Skeletal muscle cell (primary cell): ENCODE data around the gene MORN4.
"Not testable (repeated sequence)": the region's sequence is repeated elsewhere in the genome, so short reads cannot be mapped to it uniquely, and the experiment has no call there.

Experiments used
- DNase-seq: peaks from one replicate; pipeline ENCODE4 v3.0.0-alpha.2; 2010; ENCODE audit warnings: low read depth
- H3K4me3 ChIP-seq: 2 replicates; pipeline ENCODE4 v1.5.1; 2011; ENCODE audit warnings: low read depth, mild to moderate bottlenecking, control low read depth, low read length, moderate library complexity

MORN4 gene

DNA sequence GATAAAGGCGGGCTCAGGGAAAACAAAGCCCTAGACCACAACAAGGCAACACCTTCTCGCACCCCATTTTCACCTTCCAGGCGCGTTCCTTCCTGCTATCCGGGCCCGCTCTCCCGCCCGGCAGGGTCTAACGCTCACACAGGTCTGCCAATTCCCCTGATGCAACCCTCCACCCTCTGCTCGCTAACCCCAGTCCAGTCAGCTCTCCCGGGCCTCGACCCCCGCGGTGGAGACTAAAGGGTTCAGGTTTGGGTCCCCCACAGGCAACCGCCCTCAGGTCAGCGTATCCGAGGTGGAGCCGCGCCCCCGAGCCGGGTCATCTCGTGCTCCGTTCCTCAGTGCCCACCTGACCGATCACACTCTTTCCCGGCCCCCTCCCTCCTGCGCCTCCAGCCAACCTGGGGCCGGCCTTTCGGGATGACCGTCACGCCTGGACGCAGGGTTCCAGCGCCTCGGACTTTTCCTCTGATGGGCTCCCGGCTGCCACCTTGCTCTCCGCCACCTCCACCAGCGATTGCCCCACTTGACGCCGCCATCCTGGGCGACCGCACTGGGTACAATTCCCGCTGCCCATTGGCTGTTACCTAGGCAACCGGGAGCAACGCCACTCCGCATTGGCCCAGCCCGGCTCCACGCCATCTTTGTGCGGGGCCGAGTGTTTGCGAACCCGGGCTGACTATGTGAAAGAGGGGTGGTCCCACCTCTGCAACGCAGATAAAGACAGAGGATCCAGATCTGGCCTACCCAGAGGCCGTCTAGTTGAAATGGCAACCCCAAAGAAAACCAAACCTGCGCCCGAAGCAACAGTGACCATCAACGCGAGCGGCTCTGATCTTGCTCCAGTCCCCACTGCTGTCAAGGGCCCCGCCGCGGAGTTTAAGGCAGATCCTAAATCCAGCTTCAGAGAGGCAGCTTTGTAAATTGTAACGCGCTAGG, at the start of gene MORN4:
Gene MORN4 (minus strand): TSS at position 552 of the 936 bp plus-strand sequence. CDS start 13,847 bp downstream, outside the sequence.
- peak within 1 kb of the TSS; percentile 90 for H3K4me3 ChIP-seq
- DNase-seq: peak; percentile 57

GRCh38 chr10:97682042-97682441, 48.7 kb upstream of the MORN4 start:
- H3K4me3 ChIP-seq: no peak overlapping the region
- no peak for DNase-seq

GRCh38 chr10:97679594-97679993, 46.3 kb upstream of the MORN4 start:
- DNase-seq: no peak
- no peak overlapping the region for H3K4me3 ChIP-seq

- H3K4me3 ChIP-seq: no peak overlapping the region
- DNase-seq: no peak
Measured at GRCh38 chr10:97676770-97677581, 43.7 kb upstream of the MORN4 start.

DNA sequence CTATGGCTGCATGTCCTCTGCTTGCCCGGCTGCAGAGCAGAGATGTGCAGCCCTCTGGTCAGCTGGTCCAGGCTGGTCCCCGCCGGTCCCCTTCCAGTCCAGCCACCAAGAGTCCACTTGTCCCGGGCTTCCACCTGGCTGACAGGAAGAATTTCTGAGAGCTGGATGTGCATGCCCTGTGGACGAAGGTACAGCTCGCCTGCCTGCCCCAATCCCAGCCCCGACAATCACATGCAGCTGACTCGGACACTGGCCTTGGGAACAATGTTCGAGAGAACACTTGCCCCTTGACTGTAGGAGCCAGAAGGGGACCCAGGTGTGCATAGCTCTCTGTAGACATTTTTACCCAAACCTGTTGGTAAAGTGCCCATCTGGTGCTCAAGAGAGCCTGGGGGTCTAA, 41.9 kb upstream of the MORN4 start:
- H3K4me3 ChIP-seq: no peak overlapping the region
- DNase-seq: no peak

GRCh38 chr10:97673736-97674525, 40.6 kb upstream of the MORN4 start:
- peak; percentile 65 for DNase-seq
- H3K4me3 ChIP-seq: no peak overlapping the region

DNA sequence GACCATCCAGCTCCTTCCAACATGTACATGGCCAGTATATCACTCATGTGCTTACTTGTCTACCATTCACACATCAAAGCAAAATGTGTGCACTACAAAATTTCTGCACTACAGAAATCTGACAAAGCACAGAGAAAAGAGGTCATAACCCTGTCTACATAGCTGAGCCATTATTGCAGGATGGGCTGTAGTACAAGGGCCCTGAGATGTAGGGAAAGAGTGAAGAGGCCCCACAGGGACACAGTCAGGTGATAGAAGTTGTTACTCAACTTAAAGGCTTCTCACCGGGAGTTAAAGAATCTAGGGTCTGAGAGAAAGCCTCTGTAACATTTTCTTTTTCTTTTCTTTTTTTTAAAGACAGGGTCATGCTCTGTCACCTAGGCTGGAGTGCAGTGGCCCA, 36.3 kb upstream of the MORN4 start:
- H3K4me3 ChIP-seq: no peak overlapping the region
- DNase-seq: no peak

DNA sequence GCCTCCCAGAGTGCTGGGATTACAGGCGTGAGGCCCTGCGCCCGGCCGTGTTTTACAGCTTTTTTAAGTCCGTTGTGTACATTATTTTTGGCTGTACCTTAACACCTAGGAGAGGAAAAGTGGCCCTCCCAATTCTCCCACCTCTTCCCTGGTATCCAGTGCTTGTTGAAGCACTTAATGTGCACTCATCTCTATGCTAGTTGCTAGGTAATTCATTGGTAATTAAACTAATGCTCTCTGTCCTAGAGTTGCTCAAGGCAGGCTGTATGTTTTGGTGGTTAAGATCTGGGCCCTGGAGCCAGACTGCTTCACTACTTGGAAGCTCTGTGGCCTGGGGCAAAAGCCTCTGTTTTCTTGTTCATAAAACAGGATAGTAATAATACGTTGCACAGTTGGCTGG, 34.2 kb upstream of the MORN4 start:
- no peak overlapping the region for H3K4me3 ChIP-seq
- no peak for DNase-seq

DNA sequence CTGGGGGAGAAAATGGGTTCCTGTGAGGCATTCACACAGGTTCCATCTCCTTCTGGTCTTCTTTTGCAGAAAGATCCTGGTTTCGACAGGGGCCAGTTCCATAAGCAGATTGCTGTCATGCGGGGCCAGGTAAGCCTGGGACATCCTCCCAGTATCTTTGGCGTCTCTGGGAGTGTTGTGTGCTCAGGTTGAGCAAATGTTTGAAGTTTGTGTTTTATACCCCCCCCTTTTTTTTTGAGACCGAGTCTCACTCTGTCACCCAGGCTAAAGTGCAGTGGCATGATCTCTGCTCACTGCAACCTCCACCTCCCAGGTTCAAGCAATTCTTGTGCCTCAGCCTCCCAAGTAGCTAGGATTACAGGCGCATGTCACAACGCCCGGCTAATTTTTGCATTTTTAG, 33.7 kb upstream of the MORN4 start:
- no peak overlapping the region for H3K4me3 ChIP-seq

GRCh38 chr10:97664282-97664850, 31.1 kb upstream of the MORN4 start:
- H3K4me3 ChIP-seq: no peak overlapping the region
- no peak for DNase-seq

More for the DNA sequence above, 33.7 kb upstream of the MORN4 start:
- DNase-seq: no peak

GRCh38 chr10:97659589-97659988, 26.3 kb upstream of the MORN4 start:
- H3K4me3 ChIP-seq: no peak overlapping the region
- DNase-seq: no peak

- no peak overlapping the region for H3K4me3 ChIP-seq
- no peak for DNase-seq
Measured at GRCh38 chr10:97656777-97657176, 23.5 kb upstream of the MORN4 start.

DNA sequence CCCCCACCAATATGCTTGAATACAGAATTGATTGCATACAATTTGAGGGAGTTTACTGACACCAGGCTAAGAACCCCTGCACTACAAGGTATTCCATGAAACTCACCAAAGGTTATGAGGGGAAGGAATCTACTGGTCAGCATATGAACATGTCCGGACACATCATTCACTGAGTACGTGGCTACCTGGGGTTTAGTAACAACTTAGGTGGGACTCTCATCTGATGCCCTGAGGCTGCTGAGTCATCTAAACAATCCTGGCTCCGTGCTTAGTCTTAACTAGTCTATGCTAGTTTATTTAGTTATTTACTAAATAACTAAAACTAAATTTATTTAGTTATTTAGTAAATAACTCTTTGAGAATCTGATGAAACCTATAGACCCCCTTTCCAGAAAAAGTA, 18.5 kb upstream of the MORN4 start:
- no peak for DNase-seq
- no peak overlapping the region for H3K4me3 ChIP-seq

DNA sequence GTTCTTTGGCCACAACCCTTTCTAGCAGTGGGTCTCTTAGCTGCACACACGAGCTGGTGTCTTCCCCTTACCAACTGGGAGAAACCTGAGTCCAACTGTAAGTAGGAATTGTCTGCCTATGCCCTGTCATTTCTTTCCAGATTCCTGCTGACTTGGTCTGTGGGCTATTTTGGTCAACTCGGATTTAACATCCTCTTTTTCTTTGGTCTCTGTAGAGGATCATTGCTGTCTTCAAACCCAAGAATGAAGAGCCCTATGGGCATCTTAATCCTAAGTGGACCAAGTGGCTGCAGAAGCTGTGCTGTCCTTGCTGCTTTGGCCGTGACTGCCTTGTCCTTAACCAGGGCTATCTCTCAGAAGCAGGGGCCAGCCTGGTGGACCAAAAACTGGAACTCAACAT, 17.4 kb upstream of the MORN4 start:
- no peak overlapping the region for H3K4me3 ChIP-seq
- DNase-seq: no peak

DNA sequence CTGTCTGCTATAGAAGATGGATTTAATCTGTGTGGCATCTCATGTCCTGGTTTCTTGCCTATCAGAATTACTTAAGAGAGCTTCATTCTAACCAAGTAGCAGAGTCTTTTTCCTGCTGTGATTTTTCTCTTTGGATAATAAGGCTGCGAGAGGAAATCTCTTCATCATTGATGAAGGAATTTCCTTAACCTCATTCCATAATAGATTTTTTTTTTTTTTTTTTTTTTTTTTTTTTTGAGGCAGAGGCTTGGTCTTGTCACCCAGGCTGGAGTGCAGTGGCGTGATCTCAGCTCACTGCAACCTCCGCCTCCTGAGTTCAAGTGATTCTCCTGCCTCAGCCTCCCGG, 16.1 kb upstream of the MORN4 start:
- H3K4me3 ChIP-seq, DNase-seq: not testable (repeated sequence)

DNA sequence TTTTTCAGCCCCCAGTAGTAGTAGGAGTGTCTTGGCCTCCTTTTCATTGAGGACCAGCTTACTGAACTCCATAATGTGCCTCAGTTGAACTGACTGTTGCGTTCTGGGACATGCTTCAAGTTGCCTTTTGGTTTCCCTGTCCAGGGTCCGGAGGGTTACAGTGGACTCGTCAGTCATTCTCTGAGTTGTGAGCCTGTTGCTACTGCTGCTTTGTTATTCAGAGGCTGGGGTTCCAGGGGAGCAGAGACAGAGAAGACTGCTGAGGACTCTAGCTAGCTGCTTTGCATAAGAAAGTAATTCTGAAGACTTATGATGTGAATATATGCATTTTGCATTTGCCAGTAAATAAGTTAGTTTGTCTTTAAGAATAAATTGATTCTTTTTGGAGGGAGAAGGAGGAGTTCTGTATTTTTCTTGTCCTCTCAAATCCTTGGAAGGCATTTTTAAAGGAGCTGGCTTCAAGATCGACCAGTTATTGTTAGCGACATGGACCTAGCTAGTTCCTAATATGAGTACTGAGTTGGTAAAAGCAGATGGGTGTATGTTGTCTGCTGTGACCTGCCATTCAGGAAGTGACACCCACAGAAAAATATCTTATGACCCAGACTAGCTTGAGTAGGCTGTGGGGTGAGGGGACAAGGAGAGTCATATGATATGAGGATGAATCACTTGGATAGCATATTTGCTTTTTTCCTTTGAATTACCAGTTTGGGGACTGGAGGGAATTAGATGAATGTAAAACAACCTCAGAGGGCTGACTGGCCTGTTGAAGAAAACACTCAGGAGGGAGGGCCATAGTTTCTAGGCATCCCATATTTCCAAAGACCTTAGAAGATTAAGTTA, 15.5 kb upstream of the MORN4 start:
- DNase-seq: peak; percentile 82
- H3K4me3 ChIP-seq: no peak overlapping the region

DNA sequence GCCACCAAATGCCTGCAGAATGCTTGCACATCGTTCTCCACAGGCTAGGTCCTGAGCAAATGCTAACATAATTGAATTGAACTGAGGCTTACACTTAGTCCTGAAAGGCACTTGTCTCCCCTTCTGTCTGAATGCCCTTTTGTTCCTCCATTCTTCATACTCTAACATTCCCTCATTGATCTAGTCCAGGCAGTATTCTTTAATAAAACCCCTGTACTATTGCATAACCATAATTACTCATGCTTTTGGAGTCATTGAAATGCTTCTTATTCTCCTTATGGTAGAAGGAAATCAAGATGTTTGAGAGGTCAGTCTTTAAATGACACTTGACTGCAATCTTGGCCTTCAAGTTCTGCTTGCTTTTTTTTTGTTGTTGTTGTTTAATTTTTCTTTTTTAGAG, 14.3 kb upstream of the MORN4 start:
- DNase-seq: no peak
- H3K4me3 ChIP-seq: no peak overlapping the region

- DNase-seq: no peak
- H3K4me3 ChIP-seq: no peak overlapping the region
Measured at GRCh38 chr10:97644936-97645335, 11.6 kb upstream of the MORN4 start.
